ENCODE results near the gene BCL2.

The BCL2 gene

DNA sequence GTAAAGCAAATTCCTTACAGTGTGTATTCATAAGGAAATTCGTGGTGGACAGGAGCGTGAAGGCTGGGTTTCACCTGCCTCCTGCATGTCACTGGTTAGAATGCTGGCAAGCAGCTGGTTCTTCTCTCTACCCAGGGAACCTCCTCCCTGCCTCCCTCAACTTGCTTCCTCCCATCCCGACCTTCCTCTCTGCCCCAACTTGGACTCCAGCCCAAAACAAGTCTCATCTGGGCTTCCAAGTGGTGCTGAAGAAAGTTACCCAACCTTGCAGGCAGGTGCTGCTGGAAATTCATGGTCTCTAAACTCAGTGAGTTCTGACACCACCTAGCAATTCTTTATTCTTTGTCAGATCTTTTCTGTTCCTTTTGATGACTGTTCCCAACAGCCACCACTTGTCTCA is 184.5 kb downstream of the BCL2 start:
- DNase-seq, result no peak

GRCh38 chr18:63132819-63133200 is 186.8 kb downstream of the BCL2 start:
- no peak for DNase-seq

DNA sequence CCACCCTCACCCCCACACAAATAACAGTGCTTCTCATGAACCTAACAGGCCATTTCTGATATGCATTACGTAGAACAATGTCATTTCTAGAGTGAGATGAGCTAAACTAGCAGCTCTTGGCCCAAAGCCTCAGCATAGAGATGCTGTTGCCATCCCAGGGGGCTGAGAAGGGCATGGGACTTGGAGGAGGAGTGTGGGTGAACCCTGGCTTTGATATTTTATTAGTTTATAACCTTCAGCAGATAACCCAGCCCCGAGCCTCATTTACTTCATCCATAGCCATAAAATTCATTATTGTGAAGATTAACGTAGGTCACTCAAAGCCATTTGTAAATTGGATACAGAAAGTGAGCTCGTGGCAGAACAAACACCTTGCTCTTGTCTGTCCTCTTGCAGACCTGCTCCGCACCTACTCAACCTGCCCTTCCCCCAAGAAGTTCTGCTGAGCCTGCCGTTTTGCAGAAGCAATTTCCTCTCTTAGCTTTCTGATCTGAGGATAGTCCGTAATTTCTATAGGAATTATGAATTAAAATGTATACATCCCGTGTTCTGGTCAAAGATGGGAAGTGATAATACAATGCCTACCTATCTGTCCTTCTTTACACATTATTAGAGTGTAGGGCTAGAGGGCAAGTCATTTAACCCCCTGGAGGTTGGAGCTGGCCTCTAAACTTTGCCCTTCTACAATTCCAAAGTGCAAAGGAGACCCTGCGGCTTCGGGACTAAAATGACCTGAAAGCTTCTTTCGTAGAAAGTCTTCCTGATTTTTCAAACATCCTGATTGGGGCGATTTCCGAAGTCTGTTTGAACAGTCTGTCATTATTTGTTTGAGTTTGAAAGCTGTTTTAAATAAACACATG is 187.4 kb downstream of the BCL2 start:
- DNase-seq, result no peak

DNA sequence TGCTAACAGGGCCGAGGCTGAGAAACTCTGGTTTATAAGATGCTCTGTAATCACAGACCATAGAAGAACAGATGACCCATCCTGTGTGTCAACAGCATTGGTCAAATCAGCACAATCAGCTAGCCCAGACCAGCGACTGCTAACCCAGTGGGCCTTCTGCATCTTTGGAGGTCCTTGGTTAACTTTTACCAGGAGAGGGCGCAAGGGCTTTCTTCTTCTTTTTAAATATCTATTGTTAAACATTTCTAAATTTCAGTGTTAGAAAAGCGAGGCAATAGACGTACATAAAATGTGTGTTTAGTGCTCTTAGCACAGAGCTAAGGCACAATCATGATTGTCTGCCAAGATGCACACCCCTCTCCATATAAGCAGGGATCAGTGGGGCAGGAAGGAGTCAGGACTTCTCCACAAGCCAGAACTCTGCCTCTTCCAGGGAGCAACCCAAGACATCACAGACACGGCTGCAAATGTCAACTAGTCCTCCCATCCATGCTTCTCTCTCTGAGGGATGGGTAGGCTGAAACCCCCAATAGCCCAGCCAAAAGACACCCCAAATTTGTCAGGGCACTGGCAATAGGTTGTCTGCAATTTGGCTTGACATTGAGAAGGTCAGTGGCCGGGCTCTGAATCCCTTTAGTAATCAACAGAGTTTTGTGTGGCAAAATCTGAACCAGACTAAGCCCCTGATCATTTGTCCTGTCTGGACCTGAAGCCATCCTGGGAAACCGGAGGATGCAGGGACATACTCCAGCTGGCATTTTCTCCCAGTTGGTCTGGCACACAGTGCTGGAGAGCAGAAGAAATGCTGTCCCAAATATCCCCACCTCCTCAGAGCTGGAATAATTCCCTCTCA is 188.2 kb downstream of the BCL2 start:
- peak; percentile 50 to 67 for DNase-seq

- DNase-seq, result no peak
Measured at GRCh38 chr18:63130176-63130575, 189.4 kb downstream of the BCL2 start.

DNA sequence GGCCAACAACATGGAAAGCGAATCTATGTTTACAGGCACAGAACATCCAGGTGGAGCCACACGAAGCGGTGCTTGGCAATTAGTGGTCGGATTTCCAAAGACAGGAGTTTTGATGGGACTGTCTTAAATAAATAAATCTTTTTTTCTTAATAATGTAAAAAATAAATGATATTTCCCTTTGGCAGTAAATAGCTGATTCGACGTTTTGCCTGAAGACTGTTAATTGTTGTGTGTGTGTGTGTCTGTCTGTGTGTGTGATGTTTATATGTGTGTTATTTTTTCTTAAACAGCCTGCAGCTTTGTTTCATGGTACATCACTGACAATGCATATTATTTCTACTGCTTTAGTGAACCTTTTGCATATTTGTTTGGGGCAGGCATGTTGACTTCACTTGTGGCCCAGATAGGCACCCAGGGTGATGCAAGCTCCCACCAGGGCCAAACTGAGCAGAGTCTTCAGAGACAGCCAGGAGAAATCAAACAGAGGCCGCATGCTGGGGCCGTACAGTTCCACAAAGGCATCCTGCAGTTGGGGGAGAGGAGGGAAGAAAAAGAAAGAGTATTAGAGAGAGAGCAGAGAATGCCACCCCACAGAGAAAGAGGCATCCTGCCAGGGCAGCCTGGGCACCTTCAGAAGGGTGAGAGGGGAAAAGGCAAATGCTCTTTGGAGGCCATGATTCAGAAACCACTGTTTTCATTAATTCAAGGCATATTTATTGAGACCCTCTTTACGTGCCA is 191.2 kb downstream of the BCL2 start:
- DNase-seq, result no peak

- no peak for DNase-seq
Measured at GRCh38 chr18:63126134-63127069, 193.2 kb downstream of the BCL2 start.

GRCh38 chr18:63120620-63121019 is 198.9 kb downstream of the BCL2 start:
- DNase-seq, result no peak

DNA sequence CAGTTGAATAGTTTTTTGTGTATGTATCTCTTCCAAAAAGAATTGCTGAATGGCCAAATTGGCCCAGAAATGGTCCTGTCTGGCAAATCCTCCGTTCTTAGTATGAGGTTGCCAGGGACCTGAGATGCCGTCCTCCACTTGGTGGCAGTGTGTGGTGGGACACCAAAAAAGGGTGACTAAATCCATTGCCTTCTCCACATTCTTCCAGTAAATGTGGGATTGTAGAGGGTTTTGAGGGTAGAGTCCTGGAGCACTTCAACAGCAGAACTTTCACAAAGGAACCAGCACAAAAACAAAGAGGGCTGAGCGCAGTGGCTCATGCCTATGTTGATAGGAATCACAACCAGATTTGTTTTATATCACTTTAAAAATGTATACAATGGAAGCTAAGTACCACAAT is 199.9 kb downstream of the BCL2 start:
- DNase-seq, result no peak

DNA sequence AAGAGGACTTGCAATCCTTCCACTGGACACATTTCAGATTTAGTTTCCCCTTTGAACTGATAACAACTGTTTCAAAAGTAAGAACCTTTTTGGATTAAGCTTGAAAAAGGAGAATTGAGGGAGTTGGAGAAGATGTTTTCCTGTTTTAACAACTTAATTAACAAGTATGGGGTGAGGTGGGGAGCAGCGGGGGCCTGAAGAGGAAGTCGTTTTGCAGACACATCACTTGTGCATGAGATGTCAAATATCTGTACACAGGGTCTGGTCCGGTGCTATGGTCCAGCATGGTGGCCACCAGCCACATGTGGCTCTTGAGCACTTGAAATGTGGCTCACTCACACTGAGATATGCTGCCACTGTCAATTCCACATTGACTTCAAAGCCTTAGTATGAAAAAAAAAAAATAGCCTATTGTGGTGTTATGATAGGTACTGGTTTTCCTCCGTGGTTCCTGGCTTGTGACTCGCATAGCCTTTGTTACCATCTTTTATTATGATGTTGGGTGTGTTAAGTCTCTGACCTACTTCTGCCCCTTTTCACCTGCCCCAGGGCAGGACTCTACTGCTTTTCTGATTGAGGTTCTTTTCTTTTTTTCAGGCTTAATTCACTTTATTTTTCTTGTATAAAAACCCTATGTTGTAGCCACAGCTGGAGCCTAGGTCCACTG is 205.5 kb downstream of the BCL2 start:
- DNase-seq, result no peak

GRCh38 chr18:63112706-63113105 is 206.9 kb downstream of the BCL2 start:
- no peak for DNase-seq

DNA sequence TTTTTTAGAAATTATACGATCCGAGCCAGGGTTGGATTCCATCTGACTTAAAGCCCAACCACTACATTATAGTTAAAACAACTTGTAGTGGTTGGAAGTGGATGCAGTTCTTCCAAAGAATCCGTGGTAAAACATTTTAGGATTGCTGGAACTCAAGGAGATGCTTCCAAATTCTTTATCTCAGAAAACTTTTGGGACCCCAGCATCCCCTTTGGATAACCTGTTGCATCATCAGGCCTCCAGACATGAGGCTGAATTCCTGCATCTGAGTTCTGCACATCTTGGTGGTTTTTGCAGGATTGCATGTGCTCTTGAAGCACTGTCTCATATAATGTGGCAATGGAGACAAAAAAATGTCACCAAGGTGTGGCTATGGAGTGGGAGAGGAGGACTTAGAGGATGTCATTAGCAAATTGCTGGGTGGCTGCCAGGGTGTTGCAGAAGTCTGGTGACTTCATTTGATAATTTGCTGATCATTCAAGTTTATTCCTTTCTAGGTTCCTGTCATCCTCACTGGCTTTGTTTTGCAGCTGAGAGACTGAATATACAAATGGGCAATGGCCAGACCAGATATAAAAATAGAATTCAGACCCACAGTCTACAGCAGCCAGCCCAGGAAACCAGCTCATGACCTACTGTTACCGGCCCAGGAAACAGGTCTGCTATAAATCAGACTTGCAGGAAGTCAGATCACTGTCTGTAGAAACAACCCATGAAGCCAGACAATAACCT is 207.7 kb downstream of the BCL2 start:
- DNase-seq, result no peak

DNA sequence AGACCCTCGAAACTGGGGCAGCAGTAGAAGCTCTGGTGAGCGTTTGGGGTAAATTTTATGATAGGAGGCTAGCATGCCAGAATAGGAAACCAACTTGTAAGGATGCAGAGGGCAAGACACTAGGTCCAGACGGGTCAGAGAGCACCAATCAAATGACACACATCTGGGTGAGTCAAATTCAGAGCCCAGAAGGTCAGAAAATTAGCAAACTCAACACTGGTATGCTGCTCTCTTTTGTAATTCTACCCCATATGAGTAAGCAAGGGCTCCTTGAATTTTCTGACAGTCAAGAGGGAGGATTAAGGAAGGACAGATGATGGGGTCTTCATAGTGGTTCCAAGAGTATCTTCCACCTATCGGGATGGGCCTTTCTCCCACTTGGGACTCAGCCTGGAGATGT is 209.8 kb downstream of the BCL2 start:
- no peak for DNase-seq

GRCh38 chr18:63109022-63109421 is 210.5 kb downstream of the BCL2 start:
- no peak for DNase-seq

- no peak for DNase-seq
Measured at GRCh38 chr18:63107931-63108330, 211.6 kb downstream of the BCL2 start.

- no peak for DNase-seq
Measured at GRCh38 chr18:63107171-63107845, 212.3 kb downstream of the BCL2 start.

DNA sequence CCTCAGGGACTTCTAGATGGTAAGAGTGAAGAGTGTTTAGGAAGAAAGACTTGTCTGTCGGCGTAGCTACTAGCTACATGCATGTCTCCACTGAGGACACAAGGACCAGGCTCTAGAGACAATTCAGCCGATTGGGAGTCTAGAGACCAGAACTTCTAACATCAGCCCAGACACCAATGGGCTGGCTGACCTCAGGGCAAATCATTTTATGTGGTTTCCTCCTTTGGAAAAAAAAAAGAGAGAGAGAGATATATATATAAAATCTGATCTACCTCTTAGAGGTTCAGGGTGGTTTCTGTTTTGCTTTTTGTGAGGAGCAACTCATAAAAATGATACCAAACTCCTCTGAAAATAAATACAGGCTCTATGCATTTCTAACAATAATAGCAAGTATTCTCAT is 212.8 kb downstream of the BCL2 start:
- DNase-seq, result no peak

DNA sequence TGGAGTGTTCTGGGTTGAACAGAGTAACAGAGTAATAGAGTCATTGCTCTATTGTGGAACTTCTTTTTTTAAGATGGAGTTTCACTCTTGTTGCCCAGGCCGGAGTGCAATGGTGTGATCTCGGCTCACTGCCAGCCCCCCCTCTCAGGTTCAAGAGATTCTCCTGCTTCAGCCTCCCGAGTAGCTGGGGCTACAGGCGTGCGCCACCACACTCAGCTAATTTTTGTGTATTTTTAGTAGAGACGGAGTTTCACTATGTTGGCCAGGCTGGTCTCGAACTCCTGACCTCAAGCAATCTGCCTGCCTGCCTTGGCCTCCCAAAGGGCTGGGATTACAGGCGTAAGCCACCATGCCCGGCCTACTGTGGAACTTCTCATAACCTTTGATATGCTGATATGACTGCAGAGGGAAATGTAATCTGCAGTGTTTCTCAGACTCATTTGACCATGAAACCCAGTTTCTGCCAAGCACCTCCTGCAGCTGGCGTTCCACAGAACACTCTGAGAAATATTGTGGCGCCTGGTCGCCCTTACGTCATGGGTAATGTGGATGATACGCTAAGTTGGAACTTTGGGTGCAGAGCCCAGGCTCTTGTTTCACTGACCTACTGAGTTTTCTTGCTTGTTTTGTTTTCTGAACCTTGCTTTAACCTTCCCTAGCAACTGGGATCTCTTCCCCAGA is 213.8 kb downstream of the BCL2 start:
- no peak for DNase-seq

GRCh38 chr18:63104868-63105267 is 214.7 kb downstream of the BCL2 start:
- DNase-seq, result no peak
